GM12801 (cell line): ENCODE results near the gene ANKRD29.

Source experiments
- CTCF ChIP-seq: IDR thresholded peaks from one replicate; pipeline ENCODE4 v1.5.1; 2011; ENCODE audit warnings: control low read depth; ENCODE audit not compliant: insufficient read length; ENCODE audit errors: extremely low read depth

Gene ANKRD29, protein sequence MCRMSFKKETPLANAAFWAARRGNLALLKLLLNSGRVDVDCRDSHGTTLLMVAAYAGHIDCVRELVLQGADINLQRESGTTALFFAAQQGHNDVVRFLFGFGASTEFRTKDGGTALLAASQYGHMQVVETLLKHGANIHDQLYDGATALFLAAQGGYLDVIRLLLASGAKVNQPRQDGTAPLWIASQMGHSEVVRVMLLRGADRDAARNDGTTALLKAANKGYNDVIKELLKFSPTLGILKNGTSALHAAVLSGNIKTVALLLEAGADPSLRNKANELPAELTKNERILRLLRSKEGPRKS

GRCh38 chr18:23662309-23663263, at the start of gene ANKRD29:
ANKRD29 (minus strand) TSS chr18:23662911; CDS start chr18:23662730, 181 bp downstream.
- TF ChIP-seq CTCF, result no peak

GRCh38 chr18:23712445-23712844, 49.7 kb upstream of the ANKRD29 start:
- no peak for TF ChIP-seq CTCF

- TF ChIP-seq CTCF, result no peak
Observed at GRCh38 chr18:23711426-23711825, 48.7 kb upstream of the ANKRD29 start.

DNA sequence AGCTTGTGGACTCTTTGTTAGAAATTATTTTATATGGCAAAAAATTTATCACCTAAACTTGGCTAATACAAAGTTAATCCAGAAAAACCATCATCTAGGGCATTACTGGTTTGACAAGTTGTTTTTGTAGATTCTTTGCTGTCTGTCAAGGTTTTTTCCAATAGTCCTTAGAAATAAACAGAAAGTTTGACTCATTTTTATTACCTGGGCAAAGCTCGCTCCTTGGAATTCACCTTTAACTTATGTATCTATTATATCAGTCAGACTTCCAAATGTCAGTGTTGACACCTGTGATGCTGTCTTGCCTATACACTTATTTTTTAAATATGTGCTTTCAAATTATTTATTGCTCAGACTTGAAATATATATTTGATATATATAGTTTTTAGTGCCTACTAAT, 48.2 kb upstream of the ANKRD29 start:
- TF ChIP-seq CTCF, result no peak

DNA sequence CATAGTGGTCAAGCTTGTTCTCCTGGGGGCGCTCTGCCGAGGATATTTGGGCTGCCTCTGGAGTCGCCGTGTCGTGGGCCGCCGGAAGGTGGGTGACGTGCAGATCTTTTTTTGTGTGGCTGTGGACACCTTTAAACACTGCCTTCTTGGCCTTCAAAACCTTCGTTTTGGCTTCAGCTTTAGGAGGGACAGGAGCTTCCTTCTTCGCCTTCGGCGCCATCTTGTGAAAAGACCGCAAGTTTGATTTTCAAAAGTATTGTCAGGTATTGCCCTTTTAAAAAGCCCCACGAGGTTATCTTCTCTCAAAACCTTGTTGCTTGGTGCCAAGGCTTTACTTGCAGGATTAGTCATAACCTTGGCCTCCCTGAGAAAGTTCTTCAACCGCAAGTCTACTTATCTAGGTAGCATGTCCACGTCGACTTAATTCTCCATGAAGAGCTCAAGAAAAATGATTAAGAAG, 47.4 kb upstream of the ANKRD29 start:
- no peak for TF ChIP-seq CTCF

DNA sequence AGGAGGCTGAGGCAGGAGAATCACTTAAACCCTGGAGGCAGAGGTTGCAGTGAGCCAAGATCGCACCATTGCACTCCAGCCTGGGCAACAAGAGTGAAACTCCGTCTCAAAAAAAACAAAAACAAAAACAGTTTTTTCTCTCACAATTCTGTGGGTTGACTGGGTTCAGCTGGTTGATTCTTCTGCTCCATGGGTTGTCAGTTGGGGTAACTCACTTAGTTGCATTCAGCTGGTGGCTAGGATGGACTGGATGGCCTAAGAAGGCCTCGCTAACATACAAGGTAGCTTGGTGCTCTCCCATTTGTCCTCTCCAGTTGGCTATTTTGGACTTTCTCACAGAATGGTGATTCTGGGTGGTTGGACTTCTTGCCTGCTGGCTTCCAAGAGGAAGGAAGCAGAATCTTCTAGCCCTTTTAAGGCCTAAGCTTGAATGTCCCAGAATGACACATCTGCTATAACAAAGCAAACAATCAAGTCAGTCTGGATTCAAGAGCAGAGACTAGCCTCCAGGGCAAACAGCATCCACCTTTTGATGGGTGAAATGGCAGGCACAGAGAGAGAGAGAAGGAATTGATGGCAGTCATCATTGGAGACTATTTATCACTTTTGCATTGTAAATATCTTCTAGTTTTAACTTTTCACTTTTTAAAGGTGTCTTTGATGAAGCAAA, 44.4 kb upstream of the ANKRD29 start:
- TF ChIP-seq CTCF, result no peak

GRCh38 chr18:23704806-23705205, 42.1 kb upstream of the ANKRD29 start:
- no peak for TF ChIP-seq CTCF
